Thyroid gland (tissue), 4 donors: ENCODE data around the gene TET3.

Experiments used
- POLR2A ChIP-seq, 2 donors: fragments of 450-650 bp; IDR thresholded peaks; one replicate each; pipeline ENCODE4 v1.6.1; 2017; ENCODE audit warnings: antibody characterized with exemption in 2 of 2, mild to moderate bottlenecking in 2 of 2, moderate library complexity in 1 of 2
- TF ChIP-seq, protein P1 (sequence below), 6 experiments: fragments of 200-600 bp in 3 of 6; fragments of 450-650 bp in 3 of 6; sonication (generic) in 3 of 6; IDR thresholded peaks; one replicate each; pipeline ENCODE4 v1.5.1; 2016 to 2019; ENCODE audit warnings: antibody characterized with exemption in 6 of 6, mild to moderate bottlenecking in 2 of 6, inconsistent platforms in 1 of 6, moderate library complexity in 1 of 6

DNA sequence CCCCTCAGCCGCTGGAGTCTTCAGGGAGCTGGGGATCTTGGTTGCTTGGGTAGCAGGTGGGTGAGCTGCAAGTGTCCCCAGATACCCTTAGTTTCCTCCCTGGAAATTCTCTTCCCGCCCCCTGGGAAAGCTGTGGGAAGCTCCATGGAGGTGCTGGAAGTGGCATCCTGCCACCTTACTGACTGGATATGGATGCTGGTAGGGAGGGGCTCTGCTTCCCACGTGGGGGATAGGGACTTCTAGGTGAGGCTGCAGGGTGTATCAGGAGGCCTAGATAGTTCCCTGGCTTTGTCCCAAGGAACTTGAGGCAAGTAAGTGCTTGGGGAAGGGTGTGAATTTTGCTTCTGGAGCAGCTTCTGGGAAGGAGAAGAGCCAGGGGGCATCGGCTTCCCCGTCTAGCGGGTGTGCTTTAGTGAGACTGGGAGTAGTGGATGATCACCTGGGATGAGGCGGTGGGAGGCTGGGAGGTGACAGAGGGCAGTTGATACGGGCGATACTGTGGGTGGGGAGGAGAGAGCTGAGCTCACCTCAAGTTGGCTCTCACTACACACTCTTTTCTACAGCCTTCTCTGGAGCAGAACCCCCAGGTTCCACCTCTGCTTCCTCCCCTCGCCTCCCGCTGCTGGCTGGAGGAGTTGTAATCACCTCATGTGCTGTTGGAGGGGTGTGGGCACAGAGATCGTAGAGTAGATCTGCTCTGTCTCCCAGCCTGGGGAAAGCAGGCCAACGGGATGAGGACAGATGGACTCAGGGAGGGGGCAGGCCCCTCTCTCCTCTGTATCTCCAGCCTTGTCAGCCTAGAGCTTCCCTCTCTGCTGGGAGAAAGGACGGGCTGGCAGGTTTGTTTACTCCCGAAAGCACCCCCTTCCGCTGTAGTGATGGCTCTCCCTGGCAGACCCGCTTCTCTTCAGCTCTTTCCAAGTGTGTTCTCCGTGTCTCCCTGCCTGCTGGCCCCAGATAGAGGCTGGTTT, 19.8 kb downstream of the TET3 start:
- no peak for TF ChIP-seq POLR2A (IDR thresholded peaks at IDR 0.05)
- TF ChIP-seq, protein P1, sequence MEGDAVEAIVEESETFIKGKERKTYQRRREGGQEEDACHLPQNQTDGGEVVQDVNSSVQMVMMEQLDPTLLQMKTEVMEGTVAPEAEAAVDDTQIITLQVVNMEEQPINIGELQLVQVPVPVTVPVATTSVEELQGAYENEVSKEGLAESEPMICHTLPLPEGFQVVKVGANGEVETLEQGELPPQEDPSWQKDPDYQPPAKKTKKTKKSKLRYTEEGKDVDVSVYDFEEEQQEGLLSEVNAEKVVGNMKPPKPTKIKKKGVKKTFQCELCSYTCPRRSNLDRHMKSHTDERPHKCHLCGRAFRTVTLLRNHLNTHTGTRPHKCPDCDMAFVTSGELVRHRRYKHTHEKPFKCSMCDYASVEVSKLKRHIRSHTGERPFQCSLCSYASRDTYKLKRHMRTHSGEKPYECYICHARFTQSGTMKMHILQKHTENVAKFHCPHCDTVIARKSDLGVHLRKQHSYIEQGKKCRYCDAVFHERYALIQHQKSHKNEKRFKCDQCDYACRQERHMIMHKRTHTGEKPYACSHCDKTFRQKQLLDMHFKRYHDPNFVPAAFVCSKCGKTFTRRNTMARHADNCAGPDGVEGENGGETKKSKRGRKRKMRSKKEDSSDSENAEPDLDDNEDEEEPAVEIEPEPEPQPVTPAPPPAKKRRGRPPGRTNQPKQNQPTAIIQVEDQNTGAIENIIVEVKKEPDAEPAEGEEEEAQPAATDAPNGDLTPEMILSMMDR (IDR thresholded peaks at IDR 0.05): no peak
